Measurements from ENCODE around the gene DENND2A.

DNA sequence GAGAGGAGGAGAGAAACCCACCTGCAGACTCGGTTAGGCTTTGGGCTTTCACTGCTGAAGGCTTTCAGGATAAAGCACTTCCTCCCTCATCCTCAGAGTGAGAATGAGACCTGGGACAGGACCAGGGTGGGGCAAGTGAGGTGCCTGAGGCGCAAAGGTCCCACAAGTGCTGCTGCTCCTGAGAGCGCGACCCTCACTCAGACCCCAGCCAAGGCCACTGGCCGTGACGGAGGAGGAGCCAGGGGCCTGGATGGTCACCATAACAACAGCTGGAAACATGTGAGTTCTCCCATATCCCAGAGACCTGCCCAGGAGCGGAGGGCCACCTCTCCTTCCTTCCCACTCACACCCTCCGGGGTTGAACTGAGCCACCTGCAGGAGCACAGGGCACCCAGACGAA lies 114.4 kb downstream of the DENND2A start:
- TF ChIP-seq, protein P1, sequence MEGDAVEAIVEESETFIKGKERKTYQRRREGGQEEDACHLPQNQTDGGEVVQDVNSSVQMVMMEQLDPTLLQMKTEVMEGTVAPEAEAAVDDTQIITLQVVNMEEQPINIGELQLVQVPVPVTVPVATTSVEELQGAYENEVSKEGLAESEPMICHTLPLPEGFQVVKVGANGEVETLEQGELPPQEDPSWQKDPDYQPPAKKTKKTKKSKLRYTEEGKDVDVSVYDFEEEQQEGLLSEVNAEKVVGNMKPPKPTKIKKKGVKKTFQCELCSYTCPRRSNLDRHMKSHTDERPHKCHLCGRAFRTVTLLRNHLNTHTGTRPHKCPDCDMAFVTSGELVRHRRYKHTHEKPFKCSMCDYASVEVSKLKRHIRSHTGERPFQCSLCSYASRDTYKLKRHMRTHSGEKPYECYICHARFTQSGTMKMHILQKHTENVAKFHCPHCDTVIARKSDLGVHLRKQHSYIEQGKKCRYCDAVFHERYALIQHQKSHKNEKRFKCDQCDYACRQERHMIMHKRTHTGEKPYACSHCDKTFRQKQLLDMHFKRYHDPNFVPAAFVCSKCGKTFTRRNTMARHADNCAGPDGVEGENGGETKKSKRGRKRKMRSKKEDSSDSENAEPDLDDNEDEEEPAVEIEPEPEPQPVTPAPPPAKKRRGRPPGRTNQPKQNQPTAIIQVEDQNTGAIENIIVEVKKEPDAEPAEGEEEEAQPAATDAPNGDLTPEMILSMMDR (IDR thresholded peaks at IDR 0.05): no peak
- TF ChIP-seq POLR2A (IDR thresholded peaks at IDR 0.05) (no peak), EP300 (IDR thresholded peaks at IDR 0.05) (no peak)

All from gastroesophageal sphincter (tissue), 3 donors.